ENCODE data around the gene PKNOX1.
"Not testable (repeated sequence)": the region's sequence is repeated elsewhere in the genome, so short reads cannot be mapped to it uniquely, and the experiment has no call there.

GRCh38 chr21:43037918-43038658, 63.7 kb downstream of the PKNOX1 start:
- TF ChIP-seq, protein P1, sequence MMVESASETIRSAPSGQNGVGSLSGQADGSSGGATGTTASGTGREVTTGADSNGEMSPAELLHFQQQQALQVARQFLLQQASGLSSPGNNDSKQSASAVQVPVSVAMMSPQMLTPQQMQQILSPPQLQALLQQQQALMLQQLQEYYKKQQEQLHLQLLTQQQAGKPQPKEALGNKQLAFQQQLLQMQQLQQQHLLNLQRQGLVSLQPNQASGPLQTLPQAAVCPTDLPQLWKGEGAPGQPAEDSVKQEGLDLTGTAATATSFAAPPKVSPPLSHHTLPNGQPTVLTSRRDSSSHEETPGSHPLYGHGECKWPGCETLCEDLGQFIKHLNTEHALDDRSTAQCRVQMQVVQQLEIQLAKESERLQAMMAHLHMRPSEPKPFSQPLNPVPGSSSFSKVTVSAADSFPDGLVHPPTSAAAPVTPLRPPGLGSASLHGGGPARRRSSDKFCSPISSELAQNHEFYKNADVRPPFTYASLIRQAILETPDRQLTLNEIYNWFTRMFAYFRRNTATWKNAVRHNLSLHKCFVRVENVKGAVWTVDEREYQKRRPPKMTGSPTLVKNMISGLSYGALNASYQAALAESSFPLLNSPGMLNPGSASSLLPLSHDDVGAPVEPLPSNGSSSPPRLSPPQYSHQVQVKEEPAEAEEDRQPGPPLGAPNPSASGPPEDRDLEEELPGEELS (CRISPR knock-in tag; IDR thresholded peaks at IDR 0.05; ENCODE audit: borderline replicate concordance): not testable (repeated sequence)
- not testable (repeated sequence) for TF ChIP-seq CHCHD3 (CRISPR knock-in tag; IDR thresholded peaks at IDR 0.05); NCOA4 (IDR thresholded peaks at IDR 0.05; ENCODE audit: partially characterized antibody); GMEB1 (CRISPR knock-in tag; IDR thresholded peaks at IDR 0.05); RAD21 (CRISPR knock-in tag; conservative IDR thresholded peaks at IDR 0.05 in 1 of 2, IDR thresholded peaks at IDR 0.05 in 1 of 2); E2F4 (CRISPR knock-in tag; IDR thresholded peaks at IDR 0.05; ENCODE audit: low read depth); POLR2AphosphoS5 (IDR thresholded peaks at IDR 0.05; ENCODE audit: control insufficient read depth, insufficient read depth, low read depth, low read length)

All from K562 (cell line).